ENCODE data around the gene LRAT. TPM values are rescaled to one million over a fixed set of nuclear protein-coding genes. Genes with fewer than 3 reads are reported as not detected.
A peak's percentile ranks its signal among the peaks of the same experiment; 100 is the strongest.

The LRAT gene
- total and polyA plus RNA-seq, 7 experiments from 2014 or later = not detected

DNA sequence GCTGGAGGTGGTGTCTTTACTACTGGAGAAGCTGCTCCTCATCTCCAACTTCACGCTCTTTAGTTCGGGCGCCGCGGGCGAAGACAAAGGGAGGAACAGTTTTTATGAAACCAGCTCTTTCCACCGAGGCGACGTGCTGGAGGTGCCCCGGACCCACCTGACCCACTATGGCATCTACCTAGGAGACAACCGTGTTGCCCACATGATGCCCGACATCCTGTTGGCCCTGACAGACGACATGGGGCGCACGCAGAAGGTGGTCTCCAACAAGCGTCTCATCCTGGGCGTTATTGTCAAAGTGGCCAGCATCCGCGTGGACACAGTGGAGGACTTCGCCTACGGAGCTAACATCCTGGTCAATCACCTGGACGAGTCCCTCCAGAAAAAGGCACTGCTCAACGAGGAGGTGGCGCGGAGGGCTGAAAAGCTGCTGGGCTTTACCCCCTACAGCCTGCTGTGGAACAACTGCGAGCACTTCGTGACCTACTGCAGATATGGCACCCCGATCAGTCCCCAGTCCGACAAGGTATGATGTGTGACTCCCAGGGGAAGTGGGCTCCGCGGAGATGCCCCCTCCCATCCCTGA lies 634 bp downstream of the LRAT start:
- intact Hi-C loops (cut with micrococcal nuclease) = loop anchor here in 1 of 2 donors (5.0 to 10.0 kb wide), 3 partner anchors 190 to 920 kb away; partner anchors contain the start of genes DCHS2, GUCY1A1 and PLRG1
- Histone ChIP-seq H3K36me3 (ENCODE audit: control insufficient read depth in 2 of 3, insufficient read depth in 3 of 3, low read length in 3 of 3) (no peaks in the 10 kb centered on the region), H3K4me1 (ENCODE audit: control insufficient read depth in 2 of 2, insufficient read depth in 2 of 2, low read length in 2 of 2) (no peaks in the 10 kb centered on the region), H3K27ac (ENCODE audit: low read depth, low read length) (no peak overlapping the region), H3K9me3 (ENCODE audit: control insufficient read depth in 2 of 3, low read length in 3 of 3) (no peaks in the 10 kb centered on the region), H3K27me3 (ENCODE audit: control insufficient read depth in 2 of 2, insufficient read depth in 2 of 2, low read length in 2 of 2) (peaks cover 0 to 9% of the 10 kb centered on the region in 2 donors), H3K4me3 (ENCODE audit: low read length) (peak overlapping the region; percentile 30)
- peak overlapping the region; percentile 82 to 92 (median 88) for H3K4me3 Mint-ChIP-seq
- H3K4me1 Mint-ChIP-seq = peaks cover 11 to 38% (median 21%) of the 10 kb centered on the region in 7 donors
- peak overlapping the region in 1 of 9 donors; percentile 29 for H3K27ac Mint-ChIP-seq
- ATAC-seq (no peak), DNase-seq (no peak)
- CTCF ChIA-PET = interaction anchor here (0.6 kb wide), 1 partner anchor 511 kb away, joined by 3 read pairs; no protein-coding TSS in a partner anchor
- POLR2A ChIA-PET = no interaction called here
- peaks cover 74 to 90% (median 80%) of the 10 kb centered on the region in 5 donors for H3K27me3 Mint-ChIP-seq
- H3K36me3 Mint-ChIP-seq = no peaks in the 10 kb centered on the region
- H3K9me3 Mint-ChIP-seq = peaks cover 0 to 4% (median 0%) of the 10 kb centered on the region in 11 donors

DNA sequence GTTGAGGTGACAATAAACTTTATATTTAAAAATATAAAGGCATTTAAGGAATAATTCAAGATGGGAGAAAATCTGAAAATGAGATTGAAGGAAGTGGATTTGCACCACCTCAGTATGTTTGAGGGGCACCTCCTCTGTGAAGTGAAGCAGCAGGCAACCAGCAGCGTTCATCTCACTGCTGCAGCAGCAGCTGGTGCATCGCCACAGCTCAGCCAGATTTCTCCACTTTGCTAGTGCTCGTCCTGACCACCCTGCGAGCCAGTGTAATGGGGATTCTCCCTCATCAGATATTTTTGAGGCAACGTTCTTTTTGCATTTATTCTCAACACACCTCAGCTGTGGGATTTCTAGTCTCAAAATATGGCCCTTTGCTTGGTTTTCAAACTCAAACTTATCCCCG lies 13.9 kb downstream of the LRAT start:
- H3K27ac ChIP-seq (ENCODE audit: low read depth, low read length) = no peak overlapping the region
- ATAC-seq = no peak
- H3K36me3 Mint-ChIP-seq = no peaks in the 10 kb centered on the region
- no peaks in the 10 kb centered on the region for H3K4me1 Mint-ChIP-seq
- H3K9me3 ChIP-seq (ENCODE audit: control insufficient read depth in 2 of 3, low read length in 3 of 3) = no peaks in the 10 kb centered on the region
- H3K9me3 Mint-ChIP-seq = peaks cover 0 to 1% (median 0%) of the 10 kb centered on the region in 11 donors
- H3K4me3 Mint-ChIP-seq = no peak overlapping the region
- no peaks in the 10 kb centered on the region for H3K4me1 ChIP-seq (ENCODE audit: control insufficient read depth in 2 of 2, insufficient read depth in 2 of 2, low read length in 2 of 2)
- no peak overlapping the region for H3K4me3 ChIP-seq (ENCODE audit: low read length)
- CTCF ChIA-PET = no interaction called here
- intact Hi-C loops (cut with micrococcal nuclease) = no loop called here
- H3K36me3 ChIP-seq (ENCODE audit: control insufficient read depth in 2 of 3, insufficient read depth in 3 of 3, low read length in 3 of 3) = no peaks in the 10 kb centered on the region
- H3K27me3 Mint-ChIP-seq = peaks cover 5 to 38% (median 10%) of the 10 kb centered on the region in 5 donors
- DNase-seq = no peak
- H3K27me3 ChIP-seq (ENCODE audit: control insufficient read depth in 2 of 2, insufficient read depth in 2 of 2, low read length in 2 of 2) = no peaks in the 10 kb centered on the region
- POLR2A ChIA-PET = no interaction called here
- no peak overlapping the region for H3K27ac Mint-ChIP-seq

DNA sequence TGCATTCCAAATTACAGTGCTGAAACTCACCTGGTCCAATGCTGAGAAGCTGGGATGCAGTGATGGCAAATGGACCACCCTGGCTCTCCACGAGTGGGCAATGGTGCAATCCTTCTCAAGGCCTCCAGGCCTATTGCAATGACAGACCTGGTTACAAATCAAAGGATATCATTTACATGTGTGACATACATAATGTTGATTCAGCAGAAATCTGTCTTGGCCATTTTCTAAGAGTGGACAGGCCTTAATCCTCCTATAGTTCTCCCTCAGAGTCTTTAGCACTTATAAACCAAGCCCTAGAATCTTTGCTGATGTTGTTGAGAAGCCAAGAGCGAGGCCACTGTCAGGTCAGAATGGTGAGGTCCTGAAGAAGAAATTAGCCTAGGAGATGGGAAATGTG lies 17.1 kb downstream of the LRAT start:
- ChIA-PET POLR2A (no interaction called here), CTCF (no interaction called here)
- H3K36me3 Mint-ChIP-seq = no peaks in the 10 kb centered on the region
- no peaks in the 10 kb centered on the region for H3K9me3 Mint-ChIP-seq
- H3K27ac Mint-ChIP-seq = no peak overlapping the region
- no peak overlapping the region for H3K4me3 Mint-ChIP-seq
- Histone ChIP-seq H3K27me3 (ENCODE audit: control insufficient read depth in 2 of 2, insufficient read depth in 2 of 2, low read length in 2 of 2) (no peaks in the 10 kb centered on the region), H3K4me3 (ENCODE audit: low read length) (no peak overlapping the region), H3K4me1 (ENCODE audit: control insufficient read depth in 2 of 2, insufficient read depth in 2 of 2, low read length in 2 of 2) (no peaks in the 10 kb centered on the region), H3K27ac (ENCODE audit: low read depth, low read length) (no peak overlapping the region), H3K9me3 (ENCODE audit: control insufficient read depth in 2 of 3, low read length in 3 of 3) (no peaks in the 10 kb centered on the region), H3K36me3 (ENCODE audit: control insufficient read depth in 2 of 3, insufficient read depth in 3 of 3, low read length in 3 of 3) (no peaks in the 10 kb centered on the region)
- intact Hi-C loops (cut with micrococcal nuclease) = no loop called here
- H3K27me3 Mint-ChIP-seq = peaks cover 3 to 21% (median 5%) of the 10 kb centered on the region in 5 donors
- no peaks in the 10 kb centered on the region for H3K4me1 Mint-ChIP-seq
- DNase-seq (no peak), ATAC-seq (no peak)

DNA sequence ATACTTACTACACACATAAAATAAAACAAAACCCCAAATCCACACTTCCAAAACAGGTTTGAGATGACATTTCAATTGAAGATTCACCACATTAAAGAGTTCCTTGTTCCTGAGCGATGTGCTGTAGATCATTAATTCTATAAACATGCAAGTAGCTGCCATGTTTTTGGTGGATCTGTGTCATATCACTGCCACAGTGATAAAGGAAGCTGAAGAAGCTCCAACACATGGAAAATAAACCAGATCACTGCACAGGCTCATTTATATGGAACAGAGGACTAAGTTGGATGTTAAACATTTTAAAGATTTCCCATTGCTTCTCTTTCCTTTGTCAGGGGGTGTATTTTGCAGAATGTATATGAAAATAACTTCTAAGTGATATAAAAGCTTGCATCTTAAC lies 34.5 kb downstream of the LRAT start:
- no peaks in the 10 kb centered on the region for H3K36me3 ChIP-seq (ENCODE audit: control insufficient read depth in 2 of 3, insufficient read depth in 3 of 3, low read length in 3 of 3)
- H3K27ac ChIP-seq (ENCODE audit: low read depth, low read length) = no peak overlapping the region
- DNase-seq (no peak), ATAC-seq (no peak)
- no peaks in the 10 kb centered on the region for H3K27me3 ChIP-seq (ENCODE audit: control insufficient read depth in 2 of 2, insufficient read depth in 2 of 2, low read length in 2 of 2)
- no peaks in the 10 kb centered on the region for H3K4me1 ChIP-seq (ENCODE audit: control insufficient read depth in 2 of 2, insufficient read depth in 2 of 2, low read length in 2 of 2)
- Mint-ChIP-seq H3K4me3 (no peak overlapping the region), H3K36me3 (peaks cover 0 to 4% (median 0%) of the 10 kb centered on the region in 5 donors), H3K27me3 (peaks cover 8 to 40% (median 28%) of the 10 kb centered on the region in 5 donors), H3K27ac (no peak overlapping the region), H3K9me3 (peaks cover 0 to 18% (median 7%) of the 10 kb centered on the region in 11 donors), H3K4me1 (no peaks in the 10 kb centered on the region)
- intact Hi-C loops (cut with micrococcal nuclease) = loop anchor here in 1 of 2 donors (10.0 kb wide), 1 partner anchor 143 kb away; no protein-coding TSS in a partner anchor
- ChIA-PET CTCF (interaction anchor here (0.6 kb wide), 1 partner anchor 11 kb away, joined by 3 read pairs; no protein-coding TSS in a partner anchor), POLR2A (interaction anchor here (0.7 kb wide), 1 partner anchor 1194 kb away, joined by 4 read pairs; no protein-coding TSS in a partner anchor)
- no peaks in the 10 kb centered on the region for H3K9me3 ChIP-seq (ENCODE audit: control insufficient read depth in 2 of 3, low read length in 3 of 3)
- no peak overlapping the region for H3K4me3 ChIP-seq (ENCODE audit: low read length)

DNA sequence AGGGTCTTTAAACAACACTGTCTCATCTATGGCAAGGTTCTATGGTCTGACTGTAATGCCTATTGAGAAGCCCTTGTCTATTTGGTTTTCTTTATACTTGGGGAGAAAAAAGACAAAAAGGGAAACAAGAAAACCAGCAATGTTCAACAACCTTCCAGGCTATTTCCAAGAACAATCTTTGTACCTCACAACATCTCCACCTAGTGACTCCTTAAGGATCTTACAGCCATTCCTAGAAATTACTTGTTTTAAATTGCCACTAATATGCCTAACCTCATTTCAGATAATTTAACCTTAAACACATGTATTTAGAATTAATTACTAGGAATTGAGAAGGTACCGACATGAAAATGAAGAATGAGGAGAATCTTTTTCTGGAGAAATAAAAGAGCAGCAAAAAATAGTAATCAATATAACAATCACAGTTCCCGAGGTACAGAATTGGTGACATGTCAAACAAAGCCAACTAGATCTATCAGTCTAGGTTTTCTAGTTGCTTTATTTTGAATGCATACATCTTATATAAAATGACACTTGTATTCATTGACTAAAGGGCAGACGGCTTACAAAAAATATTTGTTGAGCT lies 35.7 kb downstream of the LRAT start:
- no peak for ATAC-seq
- no peaks in the 10 kb centered on the region for H3K36me3 ChIP-seq (ENCODE audit: control insufficient read depth in 2 of 3, insufficient read depth in 3 of 3, low read length in 3 of 3)
- intact Hi-C loops (cut with micrococcal nuclease) = loop anchor here in 1 of 2 donors (10.0 kb wide), 1 partner anchor 145 kb away; no protein-coding TSS in a partner anchor
- H3K4me1 ChIP-seq (ENCODE audit: control insufficient read depth in 2 of 2, insufficient read depth in 2 of 2, low read length in 2 of 2) = no peaks in the 10 kb centered on the region
- no peaks in the 10 kb centered on the region for H3K27me3 ChIP-seq (ENCODE audit: control insufficient read depth in 2 of 2, insufficient read depth in 2 of 2, low read length in 2 of 2)
- POLR2A ChIA-PET = no interaction called here
- Mint-ChIP-seq H3K27me3 (peaks cover 9 to 41% (median 30%) of the 10 kb centered on the region in 5 donors), H3K9me3 (peaks cover 0 to 10% (median 6%) of the 10 kb centered on the region in 11 donors), H3K27ac (no peak overlapping the region), H3K4me3 (no peak overlapping the region), H3K36me3 (peaks cover 0 to 4% (median 0%) of the 10 kb centered on the region in 5 donors), H3K4me1 (no peaks in the 10 kb centered on the region)
- H3K27ac ChIP-seq (ENCODE audit: low read depth, low read length) = no peak overlapping the region
- DNase-seq = no peak
- CTCF ChIA-PET = no interaction called here
- H3K9me3 ChIP-seq (ENCODE audit: control insufficient read depth in 2 of 3, low read length in 3 of 3) = no peaks in the 10 kb centered on the region
- H3K4me3 ChIP-seq (ENCODE audit: low read length) = no peak overlapping the region

DNA sequence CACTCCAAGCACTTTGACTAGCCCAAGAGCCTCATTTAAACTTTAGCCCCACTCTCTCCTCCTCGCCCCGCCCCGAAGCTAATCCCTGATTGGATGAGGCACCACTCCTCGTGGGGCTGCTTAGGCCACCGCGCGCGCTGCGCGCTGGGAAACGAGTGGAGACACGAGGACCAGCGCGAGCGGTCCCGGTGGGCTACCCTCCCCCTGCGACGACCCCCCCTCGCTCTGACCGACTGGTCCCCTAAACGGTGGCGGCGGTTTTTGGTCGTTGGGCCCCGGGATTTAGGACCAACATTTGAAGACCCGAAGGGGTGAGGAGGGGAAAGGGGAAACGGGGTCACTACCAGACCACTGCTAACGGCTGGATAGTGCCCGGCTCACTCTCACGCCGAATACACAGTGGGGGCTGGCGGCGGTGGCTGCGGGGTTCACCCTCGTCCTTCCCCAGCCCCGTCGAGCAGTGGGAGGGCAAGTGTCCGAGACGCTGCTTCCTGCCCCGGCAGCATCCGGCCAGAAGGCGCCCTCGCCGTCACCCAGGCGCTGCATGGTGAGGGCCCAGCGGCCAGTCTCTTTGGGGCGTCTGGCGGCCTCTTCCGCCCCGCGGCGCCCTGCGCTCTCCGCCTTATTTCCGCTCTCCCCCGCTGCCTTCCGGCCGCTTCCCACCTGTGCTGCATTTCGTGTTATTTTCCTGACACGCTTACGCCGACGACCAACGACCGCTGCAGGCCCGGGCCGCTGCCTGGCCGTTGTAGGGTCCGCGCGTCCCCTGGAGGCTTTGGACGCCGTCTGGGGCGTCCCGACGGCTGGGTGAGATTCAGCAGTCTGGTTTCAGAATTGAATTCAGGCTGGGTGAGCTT lies 37.6 kb downstream of the LRAT start, which contains the start of gene RBM46:
TSS of gene RBM46 (plus strand) at position 147 of the 857 bp plus-strand sequence. CDS start 15,481 bp downstream, outside the sequence.
- H3K27me3 Mint-ChIP-seq = peaks cover 11 to 34% (median 30%) of the 10 kb centered on the region in 5 donors
- Histone ChIP-seq H3K36me3 (ENCODE audit: control insufficient read depth in 2 of 3, insufficient read depth in 3 of 3, low read length in 3 of 3) (no peaks in the 10 kb centered on the region), H3K4me3 (ENCODE audit: low read length) (no peak within 1 kb of the TSS), H3K9me3 (ENCODE audit: control insufficient read depth in 2 of 3, low read length in 3 of 3) (no peaks in the 10 kb centered on the region), H3K4me1 (ENCODE audit: control insufficient read depth in 2 of 2, insufficient read depth in 2 of 2, low read length in 2 of 2) (no peaks in the 10 kb centered on the region), H3K27ac (ENCODE audit: low read depth, low read length) (no peak within 1 kb of the TSS), H3K27me3 (ENCODE audit: control insufficient read depth in 2 of 2, insufficient read depth in 2 of 2, low read length in 2 of 2) (no peaks in the 10 kb centered on the region)
- no peak for DNase-seq
- ChIA-PET POLR2A (no interaction called here), CTCF (no interaction called here)
- H3K4me3 Mint-ChIP-seq = no peak within 1 kb of the TSS
- no peak for ATAC-seq
- H3K36me3 Mint-ChIP-seq = peaks cover 0 to 1% (median 0%) of the 10 kb centered on the region in 5 donors
- peaks cover 0 to 8% (median 2%) of the 10 kb centered on the region in 11 donors for H3K9me3 Mint-ChIP-seq
- intact Hi-C loops (cut with micrococcal nuclease) = no loop called here
- H3K27ac Mint-ChIP-seq = no peak within 1 kb of the TSS
- no peaks in the 10 kb centered on the region for H3K4me1 Mint-ChIP-seq

Measured in naive thymus-derived CD4-positive, alpha-beta T cell (primary cell).